ENCODE measurements around the gene GPRC5D.
A peak's percentile ranks its signal among the peaks of the same experiment; 100 is the strongest.

Gene GPRC5D

GRCh38 chr12:12979126-12979525, 27.2 kb upstream of the GPRC5D start:
- DNase-seq, result no peak

- no peak for DNase-seq
Observed at GRCh38 chr12:12977231-12977630, 25.3 kb upstream of the GPRC5D start.

GRCh38 chr12:12976366-12976765, 24.4 kb upstream of the GPRC5D start:
- DNase-seq, result no peak

- no peak for DNase-seq
Observed at GRCh38 chr12:12975322-12976077, 23.5 kb upstream of the GPRC5D start.

- no peak for DNase-seq
Observed at GRCh38 chr12:12974211-12974610, 22.2 kb upstream of the GPRC5D start.

GRCh38 chr12:12973019-12973418, 21.0 kb upstream of the GPRC5D start:
- DNase-seq, result no peak

GRCh38 chr12:12965836-12966235, 13.9 kb upstream of the GPRC5D start:
- DNase-seq, result no peak

- DNase-seq, result no peak
Observed at GRCh38 chr12:12964255-12964654, 12.3 kb upstream of the GPRC5D start.

GRCh38 chr12:12960639-12961209, 8.8 kb upstream of the GPRC5D start:
- DNase-seq, result no peak

- no peak for DNase-seq
Observed at GRCh38 chr12:12958886-12959285, 6.9 kb upstream of the GPRC5D start.

GRCh38 chr12:12954878-12955625, 3.1 kb upstream of the GPRC5D start:
- no peak for DNase-seq

GRCh38 chr12:12954356-12954755, 2.4 kb upstream of the GPRC5D start:
- DNase-seq, result no peak

GRCh38 chr12:12951504-12951903, 466 bp downstream of the GPRC5D start:
- DNase-seq, result no peak

- no peak for DNase-seq
Observed at GRCh38 chr12:12947902-12948301, 4.1 kb downstream of the GPRC5D start.

GRCh38 chr12:12946686-12947355, 5.1 kb downstream of the GPRC5D start:
- DNase-seq, result no peak

- DNase-seq, result no peak
Observed at GRCh38 chr12:12945591-12945990, 6.4 kb downstream of the GPRC5D start.

GRCh38 chr12:12943586-12944260, 8.2 kb downstream of the GPRC5D start:
- DNase-seq, result peak; percentile 12

GRCh38 chr12:12941450-12942350, 10.3 kb downstream of the GPRC5D start:
- DNase-seq, result peak; percentile 25

GRCh38 chr12:12939888-12940287, 12.1 kb downstream of the GPRC5D start:
- DNase-seq, result no peak

- peak; percentile 29 for DNase-seq
Observed at GRCh38 chr12:12938541-12938940, 13.4 kb downstream of the GPRC5D start.

GRCh38 chr12:12936983-12937491, 14.9 kb downstream of the GPRC5D start:
- DNase-seq, result peak; percentile 39

GRCh38 chr12:12934556-12934955, 17.4 kb downstream of the GPRC5D start:
- DNase-seq, result peak; percentile 13
